HL-60 (cell line): Measurements from ENCODE around the gene TTYH3.
A peak's percentile ranks its signal among the peaks of the same experiment; 100 is the strongest.

Experiments
- DNase-seq, 2 experiments: peaks; one replicate each; pipeline ENCODE4 v3.0.0-alpha.2; 2010 to 2020; ENCODE audit warnings: low read depth in 1 of 2, low spot score in 1 of 2
- H3K27ac ChIP-seq: fragments of 250-450 bp; sonication (Bioruptor Pico); replicated peaks from 2 replicates; pipeline ENCODE4 v1.5.1; 2020; ENCODE audit warnings: mild to moderate bottlenecking, moderate library complexity
- H3K27me3 ChIP-seq: fragments of 250-450 bp; sonication (Bioruptor Pico); 2 replicates; pipeline ENCODE4 v1.5.1; 2021; ENCODE audit warnings: mild to moderate bottlenecking, moderate library complexity; ENCODE audit not compliant: insufficient read depth, poor library complexity, severe bottlenecking
- H3K4me3 ChIP-seq: replicated peaks from 2 replicates; pipeline ENCODE4 v1.5.1; 2011; ENCODE audit warnings: mild to moderate bottlenecking, control low read depth, low read length; ENCODE audit not compliant: insufficient read depth
- CTCF ChIP-seq: IDR thresholded peaks from one replicate; pipeline ENCODE4 v1.5.1; 2011; ENCODE audit warnings: low read length, control low read depth, inconsistent platforms; ENCODE audit not compliant: insufficient read depth
- GABPA ChIP-seq: IDR thresholded peaks from 2 replicates; pipeline ENCODE4 v1.6.1; 2012; ENCODE audit warnings: low read depth
- POLR2AphosphoS5 ChIP-seq: IDR thresholded peaks from 2 replicates; pipeline ENCODE4 v1.6.1; 2012; ENCODE audit warnings: low read depth
- REST ChIP-seq: IDR thresholded peaks from 2 replicates; pipeline ENCODE4 v1.6.1; 2012; ENCODE audit warnings: low read depth; ENCODE audit not compliant: insufficient replicate concordance
- SPI1 ChIP-seq: IDR thresholded peaks from 2 replicates; pipeline ENCODE4 v1.6.1; 2012; ENCODE audit warnings: low read depth, mild to moderate bottlenecking, borderline replicate concordance

Gene TTYH3

GRCh38 chr7:2643386-2644219 is 11.8 kb downstream of the TTYH3 start:
- peak in 1 of 2 experiments; percentile 62 for DNase-seq
- H3K27ac ChIP-seq, result peak overlapping the region; percentile 75; the same call in 1 of the 2 replicates
- TF ChIP-seq CTCF (peak; percentile 39), REST (no peak)

GRCh38 chr7:2644220-2644561 is 12.4 kb downstream of the TTYH3 start:
- DNase-seq, result no peak
- Histone ChIP-seq H3K4me3 (no peak overlapping the region), H3K27me3 (no peaks in the 10 kb centered on the region), H3K27ac (peak overlapping the region; percentile 75)
- TF ChIP-seq POLR2AphosphoS5, result no peak
- no peak for TF ChIP-seq GABPA
- TF ChIP-seq SPI1, result no peak
- no peak for TF ChIP-seq REST
- TF ChIP-seq CTCF, result no peak

More at GRCh38 chr7:2643386-2644219, 11.8 kb downstream of the TTYH3 start:
- no peak overlapping the region for H3K4me3 ChIP-seq
- H3K27me3 ChIP-seq, result no peaks in the 10 kb centered on the region

GRCh38 chr7:2644562-2645273 is 12.9 kb downstream of the TTYH3 start:
- no peak for DNase-seq
- Histone ChIP-seq H3K27me3 (no peaks in the 10 kb centered on the region), H3K27ac (peak overlapping the region; percentile 75), H3K4me3 (no peak overlapping the region)
- TF ChIP-seq GABPA (no peak), REST (no peak), POLR2AphosphoS5 (no peak), CTCF (no peak)
